RPMI7951 (cell line): ENCODE data around the gene SARDH. TPM values are rescaled to one million over a fixed set of nuclear protein-coding genes. Genes with fewer than 3 reads are reported as not detected.

ENCODE experiments used
- DNase-seq: peaks from one replicate; pipeline ENCODE4 v3.0.0-alpha.2; 2012; ENCODE audit warnings: low read depth
- total RNA-seq: library from RNA; depleted of rRNA; stranded (reverse); fragments of >200 nt; shearing (Covaris generic); gene quantifications from 2 replicates; pipeline ENCODE4 v1.2.3, GENCODE V29; 2014; rRNA removed

The SARDH gene
- 1.8 and 1.9 TPM in 2 replicates for total RNA-seq

GRCh38 chr9:133737774-133738639 is at the start of gene SARDH:
Gene SARDH (minus strand): TSS chr9:133738352. CDS start chr9:133734173, 4,179 bp downstream.
- DNase-seq, result peak; percentile 65

- no peak for DNase-seq
Observed at GRCh38 chr9:133787754-133788025, 49.5 kb upstream of the SARDH start.

GRCh38 chr9:133786907-133787753 is 49.0 kb upstream of the SARDH start:
- DNase-seq, result no peak

- no peak for DNase-seq
Observed at GRCh38 chr9:133786371-133786753, 48.2 kb upstream of the SARDH start.

- no peak for DNase-seq
Observed at GRCh38 chr9:133785753-133786370, 47.7 kb upstream of the SARDH start.

- no peak for DNase-seq
Observed at GRCh38 chr9:133784731-133785561, 46.8 kb upstream of the SARDH start.

- DNase-seq, result no peak
Observed at GRCh38 chr9:133783331-133783731, 45.2 kb upstream of the SARDH start.

- DNase-seq, result peak; percentile 48
Observed at GRCh38 chr9:133782157-133783130, 44.3 kb upstream of the SARDH start.

- no peak for DNase-seq
Observed at GRCh38 chr9:133781828-133782135, 43.6 kb upstream of the SARDH start.

- DNase-seq, result no peak
Observed at GRCh38 chr9:133780962-133781827, 43.0 kb upstream of the SARDH start.

- DNase-seq, result no peak
Observed at GRCh38 chr9:133780404-133780945, 42.3 kb upstream of the SARDH start.

- DNase-seq, result no peak
Observed at GRCh38 chr9:133779516-133780403, 41.6 kb upstream of the SARDH start.

- no peak for DNase-seq
Observed at GRCh38 chr9:133779081-133779480, 40.9 kb upstream of the SARDH start.

GRCh38 chr9:133778336-133779013 is 40.3 kb upstream of the SARDH start:
- DNase-seq, result no peak

- DNase-seq, result no peak
Observed at GRCh38 chr9:133777871-133778270, 39.7 kb upstream of the SARDH start.

GRCh38 chr9:133777068-133777791 is 39.1 kb upstream of the SARDH start:
- no peak for DNase-seq
